IMR-90 (cell line): ENCODE results near the gene EVL. TPM values are rescaled to one million over a fixed set of nuclear protein-coding genes. Genes with fewer than 3 reads are reported as not detected.
A peak's percentile ranks its signal among the peaks of the same experiment; 100 is the strongest.

Experiments
- ATAC-seq: fragments of 200-7000 bp; cut with Tn5 transposase; 2 replicates; pipeline ENCODE4 v1.9.1; 2020; ENCODE audit warnings: low read depth, mild to moderate bottlenecking, moderate library complexity
- BruUV-seq: library from RNA; stranded (reverse); fragments of 400-500 nt; replicated peaks from 2 replicates; lab custom pipeline; 2021; lab: Mats Ljungman, UMichigan
- CTCF ChIA-PET: fragments of 300-600 bp; formaldehyde crosslinking; extraction: SDS; loops from one replicate; lab custom pipeline; 2021; ENCODE audit warnings: antibody characterized with exemption; lab: Yijun Ruan, JAX
- POLR2A ChIA-PET: fragments of 300-600 bp; sonication (Branson Sonifier 250); formaldehyde crosslinking; loops from one replicate; lab custom pipeline; 2022; ENCODE audit warnings: antibody characterized with exemption; ENCODE audit not compliant: unreplicated experiment; lab: Charles Lee
- DNase-seq: peaks from one replicate; pipeline ENCODE4 v3.0.0; 2013
- H2AFZ ChIP-seq: replicated peaks from 2 replicates; pipeline ENCODE3; 2013; ENCODE audit warnings: low read length, mild to moderate bottlenecking; ENCODE audit not compliant: poor library complexity
- H2AK5ac ChIP-seq: 2 replicates; pipeline ENCODE4 v1.6.1; 2013; ENCODE audit warnings: low read depth, low read length, inconsistent platforms
- H2AK9ac ChIP-seq: replicated peaks from 2 replicates; pipeline ENCODE3; 2013; ENCODE audit warnings: mild to moderate bottlenecking, low read depth, low read length, moderate library complexity; ENCODE audit not compliant: poor library complexity
- H2BK120ac ChIP-seq: 2 replicates; pipeline ENCODE4 v1.6.1; 2013; ENCODE audit warnings: low read depth, low read length, inconsistent platforms
- H2BK15ac ChIP-seq: 3 replicates; pipeline ENCODE4 v1.6.1; 2013; ENCODE audit warnings: low read depth, low read length, inconsistent platforms
- H2BK20ac ChIP-seq: 2 replicates; pipeline ENCODE4 v1.6.1; 2013; ENCODE audit warnings: low read depth, mild to moderate bottlenecking, inconsistent platforms, low read length, moderate library complexity
- H2BK5ac ChIP-seq: 2 replicates; pipeline ENCODE4 v1.6.1; 2013; ENCODE audit warnings: mild to moderate bottlenecking, low read depth, low read length, inconsistent platforms; ENCODE audit not compliant: poor library complexity, severe bottlenecking
- H3K14ac ChIP-seq: replicated peaks from 2 replicates; pipeline ENCODE4 v1.6.1; 2013; ENCODE audit warnings: low read depth, low read length, inconsistent platforms
- H3K18ac ChIP-seq: 2 replicates; pipeline ENCODE4 v1.6.1; 2013; ENCODE audit warnings: low read depth, low read length, control low read depth
- H3K23ac ChIP-seq: 2 replicates; pipeline ENCODE4 v1.6.1; 2013; ENCODE audit warnings: low read depth, low read length, inconsistent platforms
- H3K27ac ChIP-seq: 2 replicates; pipeline ENCODE4 v1.5.1; 2013; ENCODE audit warnings: mild to moderate bottlenecking, control low read depth, low read length; ENCODE audit not compliant: insufficient read depth
- H3K27me3 ChIP-seq: 2 replicates; pipeline ENCODE4 v1.6.1; 2013; ENCODE audit warnings: low read length; ENCODE audit not compliant: control insufficient read depth, insufficient read depth
- H3K36me3 ChIP-seq: 2 replicates; pipeline ENCODE4 v1.6.1; 2013; ENCODE audit warnings: low read length, mixed read lengths; ENCODE audit not compliant: control insufficient read depth, insufficient read depth
- H3K4ac ChIP-seq: 2 replicates; pipeline ENCODE4 v1.6.1; 2013; ENCODE audit warnings: low read depth, low read length, inconsistent platforms
- H3K4me1 ChIP-seq: 2 replicates; pipeline ENCODE4 v1.6.1; 2013; ENCODE audit warnings: low read length, mixed read lengths; ENCODE audit not compliant: control insufficient read depth, insufficient read depth
- H3K4me2 ChIP-seq: 2 replicates; pipeline ENCODE4 v1.6.1; 2013; ENCODE audit warnings: low read depth, mild to moderate bottlenecking, control low read depth, low read length, moderate library complexity
- H3K4me3 ChIP-seq: 2 replicates; pipeline ENCODE4 v1.5.1; 2013; ENCODE audit warnings: low read depth, mild to moderate bottlenecking, control low read depth, low read length, moderate library complexity; ENCODE audit not compliant: insufficient read depth
- H3K56ac ChIP-seq: 2 replicates; pipeline ENCODE4 v1.6.1; 2013; ENCODE audit warnings: low read length, inconsistent platforms; ENCODE audit not compliant: insufficient read depth; ENCODE audit errors: extremely low read depth
- H3K79me1 ChIP-seq, 2 experiments: 2 replicates each; pipeline ENCODE4 v1.6.1; 2013; ENCODE audit warnings: low read length in 2 of 2, inconsistent platforms in 1 of 2, low read depth in 1 of 2
- H3K9ac ChIP-seq: 2 replicates; pipeline ENCODE4 v1.6.1; 2013; ENCODE audit warnings: low read depth, low read length, control low read depth
- H3K9me1 ChIP-seq: 2 replicates; pipeline ENCODE4 v1.6.1; 2013; ENCODE audit warnings: low read length, inconsistent platforms; ENCODE audit not compliant: insufficient read depth
- H3K9me3 ChIP-seq: 2 replicates; pipeline ENCODE4 v1.6.1; 2013; ENCODE audit warnings: low read length; ENCODE audit not compliant: control insufficient read depth, insufficient read depth
- H4K20me1 ChIP-seq: 2 replicates; pipeline ENCODE4 v1.6.1; 2013; ENCODE audit warnings: low read length, inconsistent platforms; ENCODE audit not compliant: insufficient read depth
- H4K5ac ChIP-seq: 2 replicates; pipeline ENCODE4 v1.6.1; 2013; ENCODE audit warnings: mild to moderate bottlenecking, low read depth, low read length, control low read depth
- H4K8ac ChIP-seq, 2 experiments: 2 replicates each; pipeline ENCODE4 v1.6.1; 2013; ENCODE audit warnings: low read depth in 2 of 2, low read length in 2 of 2, control low read depth in 1 of 2, inconsistent platforms in 1 of 2
- H4K91ac ChIP-seq: 2 replicates; pipeline ENCODE4 v1.6.1; 2013; ENCODE audit warnings: low read depth, low read length, inconsistent platforms; ENCODE audit not compliant: insufficient read depth
- BHLHE40 ChIP-seq: fragments of 150-350 bp; IDR thresholded peaks from 2 replicates; pipeline ENCODE4 v1.6.1; 2016; ENCODE audit warnings: mild to moderate bottlenecking, low read depth, low read length
- CEBPB ChIP-seq: IDR thresholded peaks from 2 replicates; pipeline ENCODE4 v1.6.1; 2012; ENCODE audit warnings: low read depth, low read length, improper control_type of control experiment
- FOS ChIP-seq: fragments of 150-350 bp; IDR thresholded peaks from 2 replicates; pipeline ENCODE4 v1.6.1; 2016; ENCODE audit warnings: low read depth, low read length
- MAZ ChIP-seq: IDR thresholded peaks from 2 replicates; pipeline ENCODE4 v1.6.1; 2012; ENCODE audit warnings: low read depth, mild to moderate bottlenecking, low read length, improper control_type of control experiment, moderate library complexity, borderline replicate concordance
- MXI1 ChIP-seq: IDR thresholded peaks from 2 replicates; pipeline ENCODE4 v1.6.1; 2012; ENCODE audit warnings: low read depth, mild to moderate bottlenecking, low read length, moderate library complexity, borderline replicate concordance
- NFE2L2 ChIP-seq: fragments of 150-350 bp; IDR thresholded peaks from 2 replicates; pipeline ENCODE4 v1.6.1; 2016; ENCODE audit warnings: low read depth, mild to moderate bottlenecking, low read length
- POLR2A ChIP-seq: IDR thresholded peaks from 2 replicates; pipeline ENCODE4 v1.6.1; 2012; ENCODE audit warnings: mild to moderate bottlenecking, low read depth, low read length
- RAD21 ChIP-seq: IDR thresholded peaks from 2 replicates; pipeline ENCODE4 v1.6.1; 2012; ENCODE audit warnings: low read length, improper control_type of control experiment
- RCOR1 ChIP-seq: IDR thresholded peaks from 2 replicates; pipeline ENCODE4 v1.6.1; 2012; ENCODE audit warnings: mild to moderate bottlenecking, low read length, improper control_type of control experiment; ENCODE audit not compliant: insufficient replicate concordance
- RFX5 ChIP-seq: IDR thresholded peaks from 2 replicates; pipeline ENCODE4 v1.8.0; 2012; ENCODE audit warnings: low read depth, mild to moderate bottlenecking, low read length, moderate library complexity
- USF2 ChIP-seq: fragments of 150-350 bp; IDR thresholded peaks from 2 replicates; pipeline ENCODE4 v1.6.1; 2017; ENCODE audit warnings: mild to moderate bottlenecking, antibody characterized with exemption, low read length, low read depth
- WGBS, 2 experiments: methylation state at CpG; one replicate each; pipeline versions ENCODE4 v1.1.5 to v1.1.7; 2013; ENCODE audit warnings: missing lambda C conversion rate in 2 of 2; ENCODE audit not compliant: insufficient read length in 1 of 2; ENCODE audit errors: extremely low coverage in 2 of 2; 5-methylcytosine and 5-hydroxymethylcytosine counted together
- dilution Hi-C: fragments of 300-500 bp; cut with HindIII; formaldehyde crosslinking; loops from one replicate; pipeline ENCODE4 v1.14.3; 2018; ENCODE audit warnings: low sequenced_read_pairs; ENCODE audit not compliant: unreplicated experiment
- in situ Hi-C: fragments of 300-500 bp; cut with MboI; formaldehyde crosslinking; loops from 3 replicates; pipeline ENCODE4 v1.14.3; 2019; ENCODE audit warnings: low sequenced_read_pairs, inconsistent platforms, mixed read lengths
- intact Hi-C: fragments of 100-400 bp; cut with micrococcal nuclease; formaldehyde crosslinking; loops from 2 replicates; pipeline ENCODE4 v1.10.0; 2022
- polyA plus RNA-seq, 3 experiments: library from polyadenylated mRNA; depleted of rRNA; stranded (reverse); fragments of >200 nt; gene quantifications; 2 replicates each; pipeline ENCODE4 v1.2.3, GENCODE V29; 2012; ENCODE audit warnings: low replicate concordance in 1 of 3
- total RNA-seq: library from RNA; depleted of rRNA; stranded (reverse); fragments of >200 nt; gene quantifications from 2 replicates; pipeline ENCODE4 v1.2.3, GENCODE V29; 2012
- TF ChIP-seq, protein P1 (sequence below): conservative IDR thresholded peaks from 2 replicates; pipeline ENCODE4 v1.5.1; 2012; ENCODE audit warnings: mild to moderate bottlenecking, low read depth, low read length, improper control_type of control experiment

Gene EVL
- total and polyA plus RNA-seq, 2 of the 4 experiments (the other 2 are of a cell fraction): 7.2 to 36.5 TPM

- H3K27ac ChIP-seq: no peak overlapping the region
- H2AFZ ChIP-seq: no peak overlapping the region
- no peak overlapping the region for H2BK15ac ChIP-seq
- no peak overlapping the region for H3K23ac ChIP-seq
- H4K8ac ChIP-seq: no peak overlapping the region
- TF ChIP-seq RCOR1: no peak
- TF ChIP-seq CEBPB: no peak
- TF ChIP-seq MAZ: no peak
- TF ChIP-seq FOS: no peak
- no peak for TF ChIP-seq USF2
- no peak for TF ChIP-seq MXI1
- TF ChIP-seq BHLHE40: no peak
- TF ChIP-seq POLR2A: no peak
- no peak for TF ChIP-seq RAD21
- no peak for TF ChIP-seq NFE2L2
- TF ChIP-seq RFX5: no peak
- TF ChIP-seq, protein P1, sequence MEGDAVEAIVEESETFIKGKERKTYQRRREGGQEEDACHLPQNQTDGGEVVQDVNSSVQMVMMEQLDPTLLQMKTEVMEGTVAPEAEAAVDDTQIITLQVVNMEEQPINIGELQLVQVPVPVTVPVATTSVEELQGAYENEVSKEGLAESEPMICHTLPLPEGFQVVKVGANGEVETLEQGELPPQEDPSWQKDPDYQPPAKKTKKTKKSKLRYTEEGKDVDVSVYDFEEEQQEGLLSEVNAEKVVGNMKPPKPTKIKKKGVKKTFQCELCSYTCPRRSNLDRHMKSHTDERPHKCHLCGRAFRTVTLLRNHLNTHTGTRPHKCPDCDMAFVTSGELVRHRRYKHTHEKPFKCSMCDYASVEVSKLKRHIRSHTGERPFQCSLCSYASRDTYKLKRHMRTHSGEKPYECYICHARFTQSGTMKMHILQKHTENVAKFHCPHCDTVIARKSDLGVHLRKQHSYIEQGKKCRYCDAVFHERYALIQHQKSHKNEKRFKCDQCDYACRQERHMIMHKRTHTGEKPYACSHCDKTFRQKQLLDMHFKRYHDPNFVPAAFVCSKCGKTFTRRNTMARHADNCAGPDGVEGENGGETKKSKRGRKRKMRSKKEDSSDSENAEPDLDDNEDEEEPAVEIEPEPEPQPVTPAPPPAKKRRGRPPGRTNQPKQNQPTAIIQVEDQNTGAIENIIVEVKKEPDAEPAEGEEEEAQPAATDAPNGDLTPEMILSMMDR: no peak
- H2BK5ac ChIP-seq: no peak overlapping the region
- H3K14ac ChIP-seq: no peak overlapping the region
- H3K36me3 ChIP-seq: no peaks in the 10 kb centered on the region
- dilution Hi-C loops (no loop called here), intact Hi-C loops (no loop called here), in situ Hi-C loops (no loop called here)
- no peak overlapping the region for H3K56ac ChIP-seq
- no peak overlapping the region for H3K9ac ChIP-seq
- no peak overlapping the region for H3K4me2 ChIP-seq
- BruUV-seq: no TSS peak
- no peak overlapping the region for H4K5ac ChIP-seq
- H3K79me1 ChIP-seq: no peaks in the 10 kb centered on the region
- DNase-seq (no peak), ATAC-seq (peak; percentile 19; the same call in 1 of the 2 replicates)
- no peaks in the 10 kb centered on the region; the same call in 1 of the 2 replicates for H3K27me3 ChIP-seq
- H2AK9ac ChIP-seq: no peak overlapping the region
- no peaks in the 10 kb centered on the region for H3K4me1 ChIP-seq
- no peak overlapping the region for H4K91ac ChIP-seq
- 11% methylated on average over 3 of the region's 21 CpGs; no CpG with 5 or more reads in 1 of the 2 experiments for WGBS, 2 experiments
- no peak overlapping the region for H2BK120ac ChIP-seq
- H3K9me1 ChIP-seq: no peaks in the 10 kb centered on the region
- H3K9me3 ChIP-seq: peaks cover 8% of the 10 kb centered on the region
- H3K18ac ChIP-seq: no peak overlapping the region
- ChIA-PET POLR2A (no interaction called here), CTCF (no interaction called here)
- no peak overlapping the region for H3K4me3 ChIP-seq
- H3K4ac ChIP-seq: no peak overlapping the region
- H2BK20ac ChIP-seq: no peak overlapping the region
- H4K20me1 ChIP-seq: no peaks in the 10 kb centered on the region
- no peak overlapping the region for H2AK5ac ChIP-seq
These were observed 84.8 kb downstream of the EVL start for GRCh38 chr14:100149851-100150611.
